NCI-H2107 (cell line): Measurements from ENCODE around the gene ZNF366.

Source experiments
- DNase-seq: peaks from one replicate; lab custom pipeline; 2025; lab: John Stamatoyannopoulos, UW

Gene ZNF366

GRCh38 chr5:72518001-72518683 is 10.9 kb upstream of the ZNF366 start:
- no peak for DNase-seq

GRCh38 chr5:72516916-72517315 is 9.7 kb upstream of the ZNF366 start:
- DNase-seq, result no peak

- DNase-seq, result peak; percentile 18
These were observed 8.0 kb upstream of the ZNF366 start for GRCh38 chr5:72515211-72515610.

- no peak for DNase-seq
These were observed 5.3 kb upstream of the ZNF366 start for GRCh38 chr5:72512593-72512860.

- no peak for DNase-seq
These were observed 4.8 kb upstream of the ZNF366 start for GRCh38 chr5:72511774-72512592.

- no peak for DNase-seq
These were observed 4.2 kb upstream of the ZNF366 start for GRCh38 chr5:72511366-72511765.

- DNase-seq, result no peak
These were observed 3.5 kb upstream of the ZNF366 start for GRCh38 chr5:72510610-72511181.

- DNase-seq, result no peak
These were observed 2.2 kb upstream of the ZNF366 start for GRCh38 chr5:72509401-72509800.

GRCh38 chr5:72508241-72509170 is 1.3 kb upstream of the ZNF366 start:
- no peak for DNase-seq

GRCh38 chr5:72507907-72508238 is 663 bp upstream of the ZNF366 start:
- no peak for DNase-seq

- no peak for DNase-seq
These were observed 1.1 kb downstream of the ZNF366 start for GRCh38 chr5:72506158-72506549.

- DNase-seq, result no peak
These were observed 1.6 kb downstream of the ZNF366 start for GRCh38 chr5:72505539-72506157.

- DNase-seq, result no peak
These were observed 2.2 kb downstream of the ZNF366 start for GRCh38 chr5:72505016-72505415.

GRCh38 chr5:72503888-72504491 is 3.2 kb downstream of the ZNF366 start:
- DNase-seq, result no peak

GRCh38 chr5:72501488-72501887 is 5.7 kb downstream of the ZNF366 start:
- no peak for DNase-seq

GRCh38 chr5:72499730-72500129 is 7.5 kb downstream of the ZNF366 start:
- no peak for DNase-seq

- DNase-seq, result no peak
These were observed 8.1 kb downstream of the ZNF366 start for GRCh38 chr5:72499090-72499489.

GRCh38 chr5:72498284-72498683 is 8.9 kb downstream of the ZNF366 start:
- DNase-seq, result no peak

GRCh38 chr5:72497823-72498222 is 9.4 kb downstream of the ZNF366 start:
- no peak for DNase-seq

GRCh38 chr5:72495410-72495809 is 11.8 kb downstream of the ZNF366 start:
- DNase-seq, result no peak

- DNase-seq, result no peak
These were observed 12.5 kb downstream of the ZNF366 start for GRCh38 chr5:72494623-72495124.
